ENCODE measurements around the gene TRIO.

TRIO gene

DNA sequence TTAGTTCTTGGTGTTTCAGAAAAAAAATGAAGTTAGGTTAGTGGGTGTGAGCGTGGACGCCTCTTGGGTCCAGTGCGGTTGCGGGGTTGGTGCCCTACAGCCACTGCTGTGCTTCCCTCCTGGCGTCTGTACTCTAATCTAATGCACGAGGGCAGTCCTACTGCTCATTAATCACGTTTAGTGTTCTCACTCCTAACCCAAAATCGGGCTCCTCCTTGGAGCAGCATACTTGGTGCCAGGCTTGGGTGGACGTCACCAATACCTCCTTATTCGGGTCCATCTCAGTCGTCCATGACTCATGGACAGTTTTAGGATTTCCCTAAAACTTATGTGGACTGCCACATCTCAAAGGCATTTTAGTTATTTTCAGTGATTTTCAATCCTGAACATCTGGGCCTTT, 41.6 kb downstream of the TRIO start:
- DNase-seq (ENCODE audit: low read depth in 1 of 2, low spot score in 1 of 2): no peak

DNA sequence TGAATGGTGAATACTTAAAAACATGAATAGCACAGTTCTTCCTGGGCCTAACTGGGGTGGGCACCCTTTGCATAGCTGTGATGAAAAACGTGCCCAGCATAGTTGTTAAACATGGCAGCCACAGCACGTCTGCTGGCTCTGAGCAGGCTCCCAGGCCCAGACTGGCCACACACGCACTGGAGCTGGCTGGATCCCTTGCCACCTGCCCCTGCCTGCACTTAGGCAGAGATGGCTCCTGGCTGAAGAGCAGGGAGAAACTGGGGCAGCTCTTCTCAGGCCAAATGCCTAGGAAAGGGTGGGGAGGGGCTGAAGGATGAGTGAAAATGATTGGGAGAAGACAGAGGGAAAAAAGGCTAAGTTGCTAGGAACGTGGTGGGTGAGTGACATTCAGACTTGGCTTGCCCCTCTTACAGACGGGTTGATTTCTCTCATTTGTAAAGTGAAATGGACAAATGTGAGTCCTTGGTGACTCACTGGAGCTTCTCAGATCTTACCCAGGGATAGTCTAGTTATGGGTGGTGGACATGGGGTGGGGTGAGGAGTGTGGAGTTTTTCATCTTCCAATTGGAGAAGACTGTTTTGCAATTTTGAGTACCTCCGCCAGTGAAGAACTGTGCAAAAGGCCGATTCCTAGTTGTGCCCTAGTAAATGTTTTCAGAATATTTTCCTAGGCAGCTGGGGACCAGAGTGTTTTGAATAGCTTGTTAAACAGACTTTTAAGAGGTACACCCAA, 42.4 kb downstream of the TRIO start:
- DNase-seq (ENCODE audit: low read depth in 1 of 2, low spot score in 1 of 2): no peak

DNA sequence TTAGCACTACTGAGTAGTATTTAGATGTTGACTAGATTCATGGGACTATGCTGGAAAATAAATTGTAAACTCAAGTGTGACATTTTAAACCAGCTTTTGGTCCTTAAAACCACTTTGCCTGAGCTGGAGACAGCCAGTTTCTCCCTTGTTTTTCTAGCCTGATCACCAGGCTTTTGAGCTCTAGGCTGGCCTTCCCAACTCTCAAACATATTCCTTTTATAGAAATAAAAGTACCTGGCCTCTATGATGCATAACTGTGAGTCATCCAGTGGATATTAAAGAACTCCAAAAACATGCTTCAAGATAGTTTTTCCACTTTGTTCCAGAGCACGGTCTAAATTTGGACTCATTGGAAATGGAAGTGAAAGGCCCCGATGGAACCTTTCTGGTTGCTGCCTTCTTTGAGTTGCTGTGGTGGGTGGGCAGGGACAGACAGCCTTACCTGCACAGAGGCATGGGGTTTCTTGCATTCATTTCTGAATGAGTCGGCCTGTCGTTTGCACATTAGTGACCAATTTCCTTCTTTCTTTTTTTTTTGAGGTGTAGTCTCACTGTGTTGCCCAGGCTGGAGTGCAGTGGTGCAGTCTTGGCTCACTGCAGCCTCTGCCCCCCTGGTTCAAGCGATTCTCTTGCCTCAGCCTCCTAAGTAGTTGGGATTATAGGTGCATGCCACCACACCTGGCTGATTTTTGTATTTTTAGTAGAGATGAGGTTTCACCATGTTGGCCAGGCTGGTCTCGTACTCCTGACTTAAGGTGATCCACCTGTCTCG, 43.1 kb downstream of the TRIO start:
- no peak for DNase-seq (ENCODE audit: low read depth in 1 of 2, low spot score in 1 of 2)

DNA sequence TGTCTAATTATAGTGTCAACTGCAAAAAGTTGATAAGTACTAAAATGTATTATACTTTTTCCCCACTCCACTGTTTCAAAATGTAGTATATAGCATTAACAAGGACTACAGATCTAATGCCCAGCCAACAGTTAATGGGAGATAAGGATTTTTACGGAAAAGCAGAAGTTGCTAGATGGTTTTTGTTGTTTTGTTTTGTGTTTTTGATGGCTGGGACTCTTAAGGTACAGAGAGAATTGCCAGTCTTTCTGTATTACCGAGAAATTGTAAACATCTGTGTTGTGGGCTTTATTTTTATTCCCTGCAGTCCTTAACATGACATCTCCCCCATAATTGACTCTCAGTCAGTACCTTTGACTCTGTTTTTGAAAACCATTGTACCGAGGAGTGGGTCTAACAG, 44.0 kb downstream of the TRIO start:
- DNase-seq (ENCODE audit: low read depth in 1 of 2, low spot score in 1 of 2): no peak

DNA sequence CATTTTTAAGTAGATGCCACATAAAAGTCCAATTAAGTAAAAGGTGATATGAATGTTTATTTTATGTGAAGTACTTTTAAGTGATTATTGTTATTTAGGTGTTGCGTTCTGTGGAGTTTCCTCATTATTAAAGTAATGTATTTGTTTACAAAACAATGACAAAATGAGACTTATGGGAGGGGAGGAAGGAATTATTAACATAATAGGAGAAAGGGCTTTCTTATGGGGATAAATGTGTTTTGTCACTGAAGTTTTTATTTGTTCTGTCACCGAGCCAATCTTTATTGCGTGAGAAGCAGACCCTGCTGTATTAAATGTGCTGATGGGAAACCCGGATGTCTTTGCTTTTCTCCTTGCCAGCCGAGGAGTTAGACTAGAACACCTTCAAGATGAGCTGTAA, 44.5 kb downstream of the TRIO start:
- no peak for DNase-seq (ENCODE audit: low read depth in 1 of 2, low spot score in 1 of 2)

DNA sequence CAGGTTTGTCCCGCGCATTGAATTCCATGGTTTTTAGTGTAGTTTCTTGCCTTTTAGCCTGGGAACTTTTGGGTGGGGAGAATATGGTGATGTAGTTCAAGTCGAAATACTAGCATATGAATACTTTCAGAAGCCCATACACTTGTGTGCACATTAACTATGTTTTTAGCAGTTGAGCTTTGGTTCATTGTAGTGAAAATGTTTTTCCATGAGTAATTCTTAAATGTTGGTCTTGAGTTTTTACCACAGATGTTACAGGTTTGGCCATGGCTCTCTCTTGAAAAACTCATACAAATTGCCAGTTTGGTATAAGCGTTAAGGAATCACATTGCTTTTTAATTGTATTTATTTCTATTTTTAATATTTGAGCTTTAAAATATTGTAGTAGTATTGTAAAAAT, 45.6 kb downstream of the TRIO start:
- no peak for DNase-seq (ENCODE audit: low read depth in 1 of 2, low spot score in 1 of 2)

DNA sequence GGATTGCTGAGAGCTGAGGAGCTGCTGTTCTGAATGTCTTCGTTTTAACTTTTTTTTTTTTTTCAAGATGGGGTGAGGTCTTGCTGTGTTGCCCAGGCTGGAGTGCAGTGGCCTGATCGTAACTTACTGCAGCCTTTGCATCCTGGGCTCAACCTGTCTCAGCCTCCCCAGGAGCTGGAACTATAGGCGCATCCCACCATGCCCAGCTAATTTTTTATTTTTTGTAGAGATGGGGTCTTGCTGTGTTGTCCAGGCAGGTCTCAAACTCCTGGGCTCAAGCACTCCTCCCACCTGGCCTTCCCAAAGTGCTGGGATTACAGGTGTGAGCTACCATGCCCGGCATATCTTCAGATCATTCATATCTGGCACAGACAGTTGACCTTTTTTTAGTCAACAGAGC, 46.5 kb downstream of the TRIO start:
- no peak for DNase-seq (ENCODE audit: low read depth in 1 of 2, low spot score in 1 of 2)

DNA sequence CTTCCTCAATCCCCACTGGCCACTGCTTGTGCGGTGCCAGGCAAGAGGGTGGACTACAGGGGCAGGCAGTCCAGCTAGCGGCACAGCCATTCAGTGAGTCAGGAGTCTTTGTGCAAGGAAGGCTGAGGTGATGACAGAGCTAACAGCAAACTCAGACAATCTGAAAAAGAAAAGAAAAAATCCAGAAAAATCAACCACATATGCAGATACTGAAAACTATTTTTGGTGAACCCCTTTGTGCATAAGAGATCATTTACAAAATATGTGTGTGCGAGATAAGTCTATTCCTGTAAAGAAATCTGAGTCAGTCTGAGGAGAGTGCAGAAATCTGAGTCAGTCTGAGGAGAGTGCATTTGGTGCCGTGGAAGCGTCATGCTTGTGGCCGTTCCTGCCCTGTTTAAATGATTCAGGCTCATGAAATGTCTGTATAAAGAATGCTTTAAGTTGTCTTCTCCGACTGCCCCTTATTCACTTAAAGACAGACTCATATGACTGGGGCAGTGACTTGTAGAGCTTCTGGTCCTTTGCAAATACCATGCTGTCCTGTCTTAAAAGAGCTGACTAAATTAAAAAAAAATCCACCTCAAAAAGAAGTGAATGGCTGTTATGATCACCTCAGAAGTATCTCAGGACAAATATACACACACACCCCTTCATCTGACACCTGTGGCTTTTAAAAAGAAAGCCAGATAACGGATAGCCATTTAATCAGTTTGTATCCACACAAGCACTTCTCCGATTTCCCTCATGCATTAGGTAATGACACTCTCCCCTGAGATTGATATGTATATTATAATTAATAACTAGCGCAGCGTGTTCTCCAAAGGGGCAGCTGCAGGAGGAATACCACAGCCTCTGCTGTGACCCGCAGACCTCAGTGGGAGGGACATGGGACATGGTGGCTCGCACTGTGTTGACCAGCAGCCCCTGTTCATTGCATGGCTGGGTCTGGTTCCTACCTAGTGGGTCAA, 47.3 kb downstream of the TRIO start:
- DNase-seq (ENCODE audit: low read depth in 1 of 2, low spot score in 1 of 2): no peak

DNA sequence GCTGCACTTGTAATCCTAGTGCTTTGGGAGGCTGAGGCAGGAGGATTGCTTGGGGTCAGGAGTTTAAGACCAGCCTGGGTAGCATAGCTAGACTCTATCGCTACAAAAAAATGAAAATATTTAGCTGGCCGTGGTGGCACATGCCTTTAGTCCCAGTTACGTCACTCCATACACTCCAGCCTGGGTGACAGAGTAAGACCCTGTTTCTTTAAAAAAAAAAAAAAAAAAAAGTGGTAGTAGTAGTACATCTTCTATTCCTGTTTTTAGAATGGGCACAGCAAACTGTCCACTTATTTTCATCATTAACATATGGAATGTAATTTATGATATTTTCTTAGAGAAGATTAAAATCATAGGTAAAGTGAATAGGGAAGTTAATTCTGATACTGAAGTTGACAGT, 48.2 kb downstream of the TRIO start:
- no peak for DNase-seq (ENCODE audit: low read depth in 1 of 2, low spot score in 1 of 2)

DNA sequence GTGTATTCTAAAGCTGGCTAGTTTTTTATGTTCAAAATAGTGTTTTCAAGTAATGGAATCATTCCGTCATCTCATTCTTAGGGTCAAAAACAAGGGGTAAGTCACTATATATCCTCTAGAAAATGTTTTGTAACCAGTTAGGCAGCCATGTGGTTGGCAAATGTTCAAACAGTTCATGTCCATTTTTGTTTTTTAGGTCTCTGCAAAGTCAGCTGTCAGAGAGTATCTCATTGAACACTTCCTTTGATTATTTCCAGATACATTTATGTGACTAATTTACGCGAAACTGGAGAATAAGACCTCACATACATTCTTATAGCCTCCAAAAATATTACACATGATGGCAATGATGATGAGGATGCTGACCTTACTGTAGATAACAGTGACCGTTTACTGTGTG, 50.4 kb downstream of the TRIO start:
- DNase-seq (ENCODE audit: low read depth in 1 of 2, low spot score in 1 of 2): no peak

DNA sequence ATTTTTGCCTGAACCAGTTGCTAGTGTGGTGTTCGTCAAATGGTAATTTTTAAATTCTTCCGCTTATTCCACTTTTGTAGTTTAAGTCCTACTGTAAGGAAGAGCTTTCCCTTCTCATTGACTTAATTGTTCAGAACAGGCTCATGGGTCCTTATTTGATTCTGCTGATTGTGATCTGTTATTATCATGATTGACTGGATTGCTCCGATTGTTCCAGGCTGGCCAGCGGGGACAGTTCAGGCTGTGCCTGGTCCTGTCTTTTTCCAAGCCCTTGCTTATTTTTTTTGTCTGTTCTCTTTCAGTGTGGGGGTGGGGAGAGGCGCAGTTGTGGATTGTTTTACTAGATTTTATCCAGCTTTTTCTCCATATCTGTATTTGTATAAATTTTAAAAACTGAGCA, 52.4 kb downstream of the TRIO start:
- no peak for DNase-seq (ENCODE audit: low read depth in 1 of 2, low spot score in 1 of 2)

DNA sequence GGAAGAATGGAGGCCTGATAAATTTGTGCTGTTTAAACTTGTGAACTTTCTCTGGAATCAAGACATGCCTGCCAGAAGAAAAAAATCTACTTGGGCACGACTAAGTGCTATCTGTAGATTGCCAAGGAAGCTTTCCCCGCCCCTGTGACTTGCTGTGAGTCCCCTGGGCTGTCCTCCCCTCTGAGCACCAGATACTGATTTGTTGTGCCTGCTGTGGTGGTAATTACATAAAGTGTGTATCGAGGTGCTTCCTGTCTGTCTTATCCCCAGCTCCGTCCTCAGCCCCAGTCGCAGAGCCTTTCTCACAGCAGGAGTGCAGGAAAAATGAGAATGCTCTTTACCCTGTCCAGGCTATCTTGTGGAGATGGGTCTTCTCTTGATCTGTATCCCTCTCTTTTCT, 53.9 kb downstream of the TRIO start:
- DNase-seq (ENCODE audit: low read depth in 1 of 2, low spot score in 1 of 2): no peak

DNA sequence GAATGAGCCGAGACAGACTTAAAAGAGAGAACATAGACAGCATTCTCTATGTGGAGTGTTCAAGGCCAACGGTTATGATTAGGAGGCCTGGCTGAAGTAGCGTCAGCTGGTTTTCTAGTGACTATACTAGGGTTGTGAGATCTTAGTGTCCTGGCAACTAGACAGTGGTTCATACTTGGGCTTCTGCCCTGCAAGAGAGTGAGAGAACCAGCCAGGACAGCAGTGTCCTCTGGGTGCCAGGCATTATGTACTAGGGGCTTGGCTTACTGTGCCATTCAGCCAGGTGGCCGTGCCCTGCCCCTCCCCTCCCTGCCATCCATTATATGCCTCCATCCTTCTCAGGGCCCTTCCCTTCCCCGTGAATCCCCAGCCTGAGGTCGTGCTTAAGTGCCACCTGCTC, 56.8 kb downstream of the TRIO start:
- no peak for DNase-seq (ENCODE audit: low read depth in 1 of 2, low spot score in 1 of 2)

DNA sequence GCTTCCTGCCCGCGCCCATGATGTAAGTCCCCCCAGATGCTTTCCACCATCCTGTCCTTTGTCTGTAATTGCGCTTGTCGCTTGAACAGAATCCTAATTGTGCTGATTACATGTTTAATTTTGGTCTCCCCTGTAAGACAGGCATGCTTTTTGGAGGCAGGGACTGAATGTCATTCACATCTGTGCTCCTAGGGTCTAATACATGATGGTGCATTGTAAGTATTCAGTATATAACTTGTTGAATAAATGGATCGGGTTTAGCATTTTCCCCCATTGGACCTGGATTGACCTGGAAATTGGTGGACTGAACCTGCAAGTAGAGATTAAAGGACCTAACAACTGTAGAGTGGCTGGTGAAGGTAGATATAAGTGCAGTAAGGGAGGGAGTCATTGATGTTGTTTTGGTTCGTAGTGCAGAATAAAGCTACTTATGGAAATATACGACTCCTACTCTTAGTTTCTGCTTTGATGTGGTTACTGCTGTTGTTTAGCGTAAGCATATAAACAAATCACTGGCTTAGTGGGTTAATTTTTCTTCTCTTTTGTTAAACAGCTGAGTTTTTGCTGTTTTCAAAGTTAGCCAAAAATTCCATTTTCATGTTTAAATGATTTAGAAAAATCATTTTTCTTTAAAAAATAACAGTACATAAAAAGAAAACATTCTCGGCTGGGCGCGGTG, 57.3 kb downstream of the TRIO start:
- DNase-seq (ENCODE audit: low read depth in 1 of 2, low spot score in 1 of 2): no peak

DNA sequence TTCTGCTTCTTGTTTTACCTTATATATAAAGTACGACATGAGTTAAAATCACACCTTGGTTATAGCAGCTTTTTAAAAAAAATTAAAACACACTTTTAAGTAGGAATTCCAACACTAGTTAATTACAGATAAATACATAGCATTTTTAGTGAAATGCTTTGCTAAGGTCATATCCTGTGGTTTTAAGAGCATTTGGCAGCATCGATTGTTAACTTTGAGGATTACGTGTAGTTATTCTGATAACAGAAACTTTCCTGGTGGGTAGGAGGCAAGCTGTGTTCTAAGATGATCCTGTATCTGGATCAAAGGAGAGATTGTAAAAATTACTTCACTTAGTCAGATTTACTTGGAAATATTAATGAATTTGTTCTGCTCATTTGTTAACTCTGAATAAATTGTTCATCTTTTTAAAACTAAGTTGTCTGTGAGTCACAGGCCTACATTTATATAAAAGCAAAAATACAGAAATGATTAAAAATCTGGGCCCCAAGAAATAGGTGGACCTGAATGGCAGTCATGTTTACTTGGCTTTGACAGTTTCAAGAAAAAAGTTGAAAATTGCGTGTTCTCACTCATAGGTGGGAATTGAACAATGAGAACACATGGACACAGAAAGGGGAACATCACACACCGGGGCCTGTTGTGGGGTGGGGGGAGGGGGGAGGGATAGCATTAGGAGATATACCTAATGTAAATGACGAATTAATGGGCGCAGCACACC, 58.3 kb downstream of the TRIO start:
- DNase-seq (ENCODE audit: low read depth in 1 of 2, low spot score in 1 of 2): no peak

DNA sequence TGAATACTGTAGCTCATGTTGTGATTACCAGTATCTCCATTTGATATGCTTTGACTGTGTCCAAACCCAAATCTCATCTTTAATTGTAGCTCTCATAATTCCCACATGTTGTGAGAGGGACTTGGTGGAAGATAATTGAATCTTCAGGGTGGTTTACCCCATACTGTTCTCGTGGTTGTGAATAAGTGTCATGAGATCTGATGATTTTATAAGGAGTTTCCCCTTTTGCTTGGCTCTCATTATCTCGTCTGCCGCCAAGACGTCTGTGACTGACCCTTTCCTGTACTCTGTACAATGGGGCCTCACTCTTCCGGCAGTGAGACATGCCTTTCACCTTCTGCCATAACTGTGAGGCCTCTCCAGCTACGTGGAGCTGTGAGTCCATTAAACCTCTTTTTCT, 59.3 kb downstream of the TRIO start:
- DNase-seq (ENCODE audit: low read depth in 1 of 2, low spot score in 1 of 2): no peak

DNA sequence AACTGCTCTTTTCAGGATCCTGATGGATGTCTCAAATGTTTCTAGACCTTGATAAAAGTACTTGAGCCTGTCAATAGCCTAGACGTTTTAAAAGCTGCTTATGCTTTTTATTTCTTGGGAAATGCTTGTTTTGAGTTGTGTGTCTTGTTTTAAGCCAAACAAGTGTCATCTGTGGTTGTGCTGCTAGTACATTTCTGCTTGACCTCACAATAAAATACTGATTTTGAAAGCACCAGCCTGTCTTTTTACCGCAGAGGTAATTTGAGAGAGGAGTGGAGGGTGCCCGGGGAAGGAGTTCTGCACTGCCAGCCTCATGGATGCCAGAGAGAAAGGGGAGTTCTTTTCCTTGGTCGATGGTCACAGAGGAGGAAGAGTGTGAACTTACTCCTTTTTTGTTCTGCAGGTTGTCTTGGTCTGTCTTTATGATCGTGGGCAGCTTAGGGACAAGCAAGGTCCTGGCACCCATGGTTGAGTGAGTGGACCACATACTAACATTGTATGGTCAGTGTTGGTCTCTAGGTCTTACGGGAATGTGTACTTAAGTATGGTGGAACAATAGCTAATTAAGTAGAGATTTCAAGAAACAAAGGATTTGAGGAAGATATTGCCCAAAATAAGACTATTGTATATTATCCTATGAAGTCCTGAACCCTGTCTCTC, 61.0 kb downstream of the TRIO start:
- no peak for DNase-seq (ENCODE audit: low read depth in 1 of 2, low spot score in 1 of 2)

DNA sequence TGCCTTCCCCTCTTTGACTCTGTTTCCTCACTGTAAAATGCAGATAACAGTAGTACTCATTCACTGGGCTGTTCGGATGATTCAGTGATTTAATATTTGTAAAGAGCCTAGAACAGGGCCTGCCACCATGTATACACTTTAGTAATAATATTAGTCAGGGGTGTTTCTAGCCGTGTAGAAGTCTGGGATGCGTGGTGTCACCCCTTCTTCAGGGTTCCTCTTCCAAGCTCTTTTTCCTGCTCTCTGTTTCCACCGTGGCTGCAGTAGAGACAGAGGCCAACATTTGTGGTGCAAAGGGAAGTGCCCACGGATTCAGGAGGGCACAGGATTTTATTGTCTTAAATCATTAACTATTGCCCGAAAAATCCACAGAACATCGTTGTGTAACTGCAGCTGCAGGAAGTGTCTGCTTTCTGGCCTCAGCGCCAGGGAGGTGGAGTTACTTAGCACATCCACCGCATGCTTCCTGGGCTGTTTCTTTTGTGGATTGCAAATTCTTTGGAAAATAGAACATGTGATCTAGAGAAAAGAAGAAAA, 61.7 kb downstream of the TRIO start:
- no peak for DNase-seq (ENCODE audit: low read depth in 1 of 2, low spot score in 1 of 2)

DNA sequence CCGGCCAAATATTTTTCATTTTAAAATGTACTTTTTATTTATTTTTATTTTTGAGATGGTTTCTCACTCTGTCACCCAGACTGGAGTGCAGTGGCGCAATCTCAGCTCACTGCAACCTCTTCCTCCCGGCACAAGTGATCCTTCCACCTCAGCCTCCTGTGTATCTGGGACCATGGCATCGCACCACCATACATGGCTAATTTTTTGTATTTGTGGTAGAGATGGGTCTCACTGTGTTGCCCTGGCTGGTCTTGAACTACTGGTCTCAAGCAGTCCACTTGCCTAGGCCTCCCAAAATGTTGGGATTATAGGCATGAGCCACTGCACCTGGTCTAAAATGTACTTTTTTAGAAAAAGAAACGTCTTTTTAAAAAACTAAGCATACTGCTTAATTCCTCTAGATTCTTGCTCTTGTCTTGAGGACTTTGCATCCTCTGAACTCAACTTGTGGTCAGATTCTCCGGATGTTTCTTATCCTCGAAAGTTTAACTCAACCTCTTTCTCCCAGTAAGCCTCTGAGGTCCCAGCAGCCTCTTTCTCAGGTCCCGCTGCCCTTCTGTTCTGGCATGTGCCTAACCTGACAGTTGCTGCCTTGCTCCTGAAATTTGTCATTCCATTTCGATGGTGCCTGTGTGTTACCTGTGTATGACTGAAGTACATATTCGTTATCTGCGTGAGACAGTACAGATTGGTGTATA, 63.0 kb downstream of the TRIO start:
- DNase-seq (ENCODE audit: low read depth in 1 of 2, low spot score in 1 of 2): no peak
